B cell (primary cell): ENCODE results near the gene TMC2. TPM values are rescaled to one million over a fixed set of nuclear protein-coding genes. Genes with fewer than 3 reads are reported as not detected.
A peak's percentile ranks its signal among the peaks of the same experiment; 100 is the strongest.

Experiments used
- ATAC-seq: fragments of 200-7000 bp; cut with Tn5 transposase; one replicate; pipeline ENCODE4 v1.10.0; 2021; ENCODE audit warnings: low read depth, mild to moderate bottlenecking, moderate number of reproducible peaks, moderate library complexity
- CTCF ChIA-PET: fragments of 350-600 bp; sonication (Branson Sonifier 250); formaldehyde crosslinking; loops from one replicate; lab custom pipeline; 2021; ENCODE audit warnings: antibody characterized with exemption, inconsistent platforms; lab: Charles Lee
- POLR2A ChIA-PET: fragments of 350-600 bp; sonication (Branson Sonifier 250); formaldehyde crosslinking; loops from one replicate; lab custom pipeline; 2021; ENCODE audit warnings: antibody characterized with exemption; lab: Charles Lee
- DNase-seq: peaks from one replicate; pipeline ENCODE4 v3.0.0; 2013
- H2AFZ ChIP-seq: 2 replicates; pipeline ENCODE4 v1.6.1; 2012; ENCODE audit warnings: mild to moderate bottlenecking, low read depth, low read length; ENCODE audit not compliant: insufficient read depth, poor library complexity, severe bottlenecking
- H3K27ac ChIP-seq, 2 donors: 1 replicate in 1 of 2; 2 replicates in 1 of 2; pipeline ENCODE4 v1.5.1; 2012 to 2013; ENCODE audit warnings: low read length in 2 of 2, mild to moderate bottlenecking in 2 of 2, moderate library complexity in 1 of 2
- H3K27me3 ChIP-seq, 4 experiments: fragments of 200-600 bp in 1 of 4; sonication (generic) in 1 of 4; replicated peaks in 1 of 4; 1 replicate in 2 of 4; 2 replicates in 2 of 4; pipeline versions ENCODE4 v1.6.1 to v1.7.0; 2013 to 2016; ENCODE audit warnings: low read length in 3 of 4, mild to moderate bottlenecking in 2 of 4, mixed read lengths in 1 of 4, moderate library complexity in 1 of 4; ENCODE audit not compliant: insufficient read depth in 4 of 4, control insufficient read depth in 3 of 4; ENCODE audit errors: control extremely low read depth in 1 of 4
- H3K36me3 ChIP-seq, 2 experiments: replicated peaks in 1 of 2; 1 replicate in 1 of 2; 2 replicates in 1 of 2; pipeline versions ENCODE4 v1.6.1 to v1.7.1; 2013; ENCODE audit warnings: low read length in 1 of 2; ENCODE audit not compliant: insufficient read depth in 2 of 2, control insufficient read depth in 1 of 2; ENCODE audit errors: control extremely low read depth in 1 of 2, extremely low read depth in 1 of 2
- H3K4me1 ChIP-seq, 2 donors: fragments of 200-600 bp in 1 of 2; sonication (generic) in 1 of 2; 1 replicate in 1 of 2; 2 replicates in 1 of 2; pipeline versions ENCODE4 v1.5.1 to v1.6.1; 2013 to 2017; ENCODE audit warnings: low read length in 2 of 2; ENCODE audit not compliant: control insufficient read depth in 2 of 2, insufficient read depth in 2 of 2
- H3K4me2 ChIP-seq: replicated peaks from 2 replicates; pipeline ENCODE3; 2012; ENCODE audit warnings: mild to moderate bottlenecking, low read depth, low read length; ENCODE audit not compliant: poor library complexity, severe bottlenecking
- H3K4me3 ChIP-seq, 5 experiments: fragments of 200-600 bp in 1 of 5; sonication (generic) in 1 of 5; 1 replicate in 3 of 5; 2 replicates in 2 of 5; pipeline versions ENCODE4 v1.5.1 to v1.7.0; 2011 to 2016; ENCODE audit warnings: low read length in 4 of 5, mild to moderate bottlenecking in 4 of 5, low read depth in 2 of 5, control low read depth in 1 of 5, moderate library complexity in 1 of 5; ENCODE audit not compliant: insufficient read depth in 1 of 5; ENCODE audit errors: control extremely low read depth in 1 of 5, extremely low read depth in 1 of 5
- H3K79me2 ChIP-seq: fragments of 200-600 bp; sonication (generic); one replicate; pipeline ENCODE4 v1.6.0; 2016; ENCODE audit warnings: low read length; ENCODE audit not compliant: control insufficient read depth, insufficient read depth
- H3K9ac ChIP-seq: fragments of 200-600 bp; sonication (generic); 2 replicates; pipeline ENCODE4 v1.6.1; 2017; ENCODE audit warnings: mild to moderate bottlenecking, low read length, moderate library complexity
- H3K9me3 ChIP-seq, 3 donors: one replicate each; pipeline versions ENCODE4 v1.6.1 to v1.7.1; 2013; ENCODE audit warnings: low read length in 2 of 3; ENCODE audit not compliant: control insufficient read depth in 2 of 3, insufficient read depth in 1 of 3; ENCODE audit errors: control extremely low read depth in 1 of 3
- H4K20me1 ChIP-seq: 2 replicates; pipeline ENCODE4 v1.6.0; 2012; ENCODE audit warnings: mild to moderate bottlenecking, low read length; ENCODE audit not compliant: insufficient read depth, control insufficient read depth, poor library complexity, severe bottlenecking
- H3K27ac Mint-ChIP-seq: one replicate; pipeline ENCODE4 v1.8.0; 2021; ENCODE audit warnings: mixed read lengths
- H3K27me3 Mint-ChIP-seq: one replicate; pipeline ENCODE4 v1.8.0; 2021; ENCODE audit warnings: mixed read lengths
- H3K4me1 Mint-ChIP-seq: one replicate; pipeline ENCODE4 v1.8.0; 2021; ENCODE audit warnings: mixed read lengths
- H3K4me3 Mint-ChIP-seq: one replicate; pipeline ENCODE4 v1.8.0; 2021; ENCODE audit warnings: mixed read lengths
- H3K9me3 Mint-ChIP-seq: one replicate; pipeline ENCODE4 v1.8.0; 2022; ENCODE audit warnings: mixed read lengths; ENCODE audit not compliant: insufficient read depth
- EZH2 ChIP-seq: IDR thresholded peaks from 2 replicates; pipeline ENCODE4 v1.6.1; 2012; ENCODE audit warnings: borderline replicate concordance, low read depth, mild to moderate bottlenecking, moderate library complexity, low read length; ENCODE audit not compliant: insufficient read depth, poor library complexity, severe bottlenecking
- WGBS: methylation state at CpG from one replicate; pipeline ENCODE4 v1.1.5; 2013; ENCODE audit warnings: missing lambda C conversion rate; ENCODE audit not compliant: insufficient coverage; 5-methylcytosine and 5-hydroxymethylcytosine counted together
- intact Hi-C: fragments of 100-400 bp; cut with micrococcal nuclease; formaldehyde crosslinking; loops from one replicate; pipeline ENCODE4 v1.10.0; 2022
- polyA plus RNA-seq: library from polyadenylated mRNA; depleted of rRNA; stranded (reverse); fragments of >200 nt; gene quantifications from 2 replicates; pipeline ENCODE4 v1.2.3, GENCODE V29; 2012
- total RNA-seq, 2 donors: library from RNA; stranded (reverse); fragments of 120-200 nt in 1 of 2; gene quantifications; 1 replicate in 1 of 2; 2 replicates in 1 of 2; pipeline versions ENCODE4 v1.2.3 to v1.2.4, GENCODE V29; 2013 to 2022
- TF ChIP-seq, protein P1 (sequence below): fragments of 200-600 bp; IDR thresholded peaks from one replicate; pipeline ENCODE4 v1.8.0; 2022; ENCODE audit warnings: antibody characterized with exemption, mild to moderate bottlenecking

The TMC2 gene
- total and polyA plus RNA-seq, 2 donors (not counting 1 experiment from before 2014, with no cell fraction given) = not detected

GRCh38 chr20:2651772-2652723 is 115.7 kb downstream of the TMC2 start, which contains the start of gene NOP56:
TSS of gene NOP56 (plus strand) at chr20:2652632. CDS start at chr20:2652661, 29 bp downstream.
- H4K20me1 ChIP-seq = peaks cover 41% of the 10 kb centered on the region
- ChIA-PET POLR2A (interaction anchor here (0.9 to 4.8 kb wide), 8 partner anchors 12 to 549 kb away, joined by 3 to 57 read pairs (median 4); partner anchors contain the start of genes IDH3B, MRPS26, SNRPB and ZNF343), CTCF (interaction anchor here (0.6 to 3.9 kb wide), 10 partner anchors 12 to 830 kb away, joined by 3 to 22 read pairs (median 4); partner anchors contain the start of gene IDH3B)
- peaks cover 19 to 20% of the 10 kb centered on the region in 2 donors for H3K4me1 ChIP-seq
- Mint-ChIP-seq H3K4me3 (peak within 1 kb of the TSS; percentile 91), H3K27ac (peak within 1 kb of the TSS; percentile 91), H3K4me1 (peaks cover 25% of the 10 kb centered on the region), H3K9me3 (no peaks in the 10 kb centered on the region), H3K27me3 (no peaks in the 10 kb centered on the region)
- no peaks in the 10 kb centered on the region for H3K9me3 ChIP-seq
- intact Hi-C loops = loop anchor here (1.0 to 2.0 kb wide), 8 partner anchors 12 to 393 kb away; partner anchors contain the start of genes EBF4, IDH3B, PCED1A and SNRPB
- H3K36me3 ChIP-seq = peaks cover 2 to 32% of the 10 kb centered on the region in 2 experiments
- TF ChIP-seq, protein P1, sequence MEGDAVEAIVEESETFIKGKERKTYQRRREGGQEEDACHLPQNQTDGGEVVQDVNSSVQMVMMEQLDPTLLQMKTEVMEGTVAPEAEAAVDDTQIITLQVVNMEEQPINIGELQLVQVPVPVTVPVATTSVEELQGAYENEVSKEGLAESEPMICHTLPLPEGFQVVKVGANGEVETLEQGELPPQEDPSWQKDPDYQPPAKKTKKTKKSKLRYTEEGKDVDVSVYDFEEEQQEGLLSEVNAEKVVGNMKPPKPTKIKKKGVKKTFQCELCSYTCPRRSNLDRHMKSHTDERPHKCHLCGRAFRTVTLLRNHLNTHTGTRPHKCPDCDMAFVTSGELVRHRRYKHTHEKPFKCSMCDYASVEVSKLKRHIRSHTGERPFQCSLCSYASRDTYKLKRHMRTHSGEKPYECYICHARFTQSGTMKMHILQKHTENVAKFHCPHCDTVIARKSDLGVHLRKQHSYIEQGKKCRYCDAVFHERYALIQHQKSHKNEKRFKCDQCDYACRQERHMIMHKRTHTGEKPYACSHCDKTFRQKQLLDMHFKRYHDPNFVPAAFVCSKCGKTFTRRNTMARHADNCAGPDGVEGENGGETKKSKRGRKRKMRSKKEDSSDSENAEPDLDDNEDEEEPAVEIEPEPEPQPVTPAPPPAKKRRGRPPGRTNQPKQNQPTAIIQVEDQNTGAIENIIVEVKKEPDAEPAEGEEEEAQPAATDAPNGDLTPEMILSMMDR = no peak
- no peak for TF ChIP-seq EZH2
- peak within 1 kb of the TSS; percentile 94 for H3K4me2 ChIP-seq
- H3K4me3 ChIP-seq = peak within 1 kb of the TSS; percentile 81 to 86 (median 85)
- H3K27me3 ChIP-seq = no peaks in the 10 kb centered on the region
- peak within 1 kb of the TSS; percentile 77 to 93 for H3K27ac ChIP-seq
- WGBS = under 1% methylated on average over 95 of the region's 101 CpGs
- H2AFZ ChIP-seq = peak within 1 kb of the TSS; percentile 93
- DNase-seq (peak; percentile 98), ATAC-seq (peak; percentile 89)
- peak within 1 kb of the TSS; percentile 88 for H3K9ac ChIP-seq
- peaks cover 30% of the 10 kb centered on the region for H3K79me2 ChIP-seq
